Neural progenitor cell (in vitro differentiated cells): ENCODE results near the gene MATK. TPM values are rescaled to one million over a fixed set of nuclear protein-coding genes. Genes with fewer than 3 reads are reported as not detected.

Source experiments
- DNase-seq: peaks from one replicate; pipeline ENCODE4 v3.0.0-alpha.2; 2016; ENCODE audit warnings: low spot score
- H2AFZ ChIP-seq: fragments of 200-600 bp; sonication (generic); replicated peaks from 2 replicates; pipeline ENCODE4 v1.6.1; 2016; ENCODE audit warnings: antibody characterized with exemption
- H3F3A ChIP-seq: fragments of 200-600 bp; sonication (generic); 2 replicates; pipeline ENCODE4 v1.6.1; 2016; ENCODE audit warnings: antibody characterized with exemption, low read depth
- H3K27ac ChIP-seq: fragments of 200-600 bp; sonication (generic); 2 replicates; pipeline ENCODE4 v1.5.1; 2016; ENCODE audit warnings: mild to moderate bottlenecking
- H3K27me3 ChIP-seq: fragments of 200-600 bp; sonication (generic); 2 replicates; pipeline ENCODE4 v1.6.1; 2016; ENCODE audit warnings: mild to moderate bottlenecking, moderate library complexity
- H3K36me3 ChIP-seq: fragments of 200-600 bp; sonication (generic); 2 replicates; pipeline ENCODE4 v1.5.1; 2016
- H3K4me1 ChIP-seq: fragments of 200-600 bp; sonication (generic); 2 replicates; pipeline ENCODE4 v1.6.1; 2016; ENCODE audit warnings: mixed run types
- H3K4me2 ChIP-seq: fragments of 200-600 bp; sonication (generic); 2 replicates; pipeline ENCODE4 v1.6.1; 2016
- H3K4me3 ChIP-seq: fragments of 200-600 bp; sonication (generic); 2 replicates; pipeline ENCODE4 v1.5.1; 2016
- H3K79me2 ChIP-seq: fragments of 200-600 bp; sonication (generic); 2 replicates; pipeline ENCODE4 v1.6.1; 2016; ENCODE audit warnings: low read depth
- H3K9ac ChIP-seq: fragments of 200-600 bp; sonication (generic); 2 replicates; pipeline ENCODE4 v1.6.1; 2016
- H3K9me3 ChIP-seq: fragments of 200-600 bp; sonication (generic); 2 replicates; pipeline ENCODE4 v1.5.1; 2016; ENCODE audit warnings: low read depth
- H4K20me1 ChIP-seq: fragments of 200-600 bp; sonication (generic); 2 replicates; pipeline ENCODE4 v1.6.1; 2016; ENCODE audit warnings: low read depth
- H3K27ac Mint-ChIP-seq: 3 replicates; pipeline ENCODE4 v1.8.0; 2021; ENCODE audit warnings: mixed read lengths
- H3K27me3 Mint-ChIP-seq: 2 replicates; pipeline ENCODE4 v1.8.0; 2022; ENCODE audit warnings: low read depth, mild to moderate bottlenecking, inconsistent platforms, moderate library complexity, mixed read lengths; ENCODE audit not compliant: insufficient read depth
- H3K36me3 Mint-ChIP-seq: 3 replicates; pipeline ENCODE4 v1.8.0; 2021; ENCODE audit warnings: mixed read lengths
- H3K4me1 Mint-ChIP-seq: 3 replicates; pipeline ENCODE4 v1.8.0; 2021; ENCODE audit warnings: mixed read lengths
- H3K4me3 Mint-ChIP-seq: 3 replicates; pipeline ENCODE4 v1.8.0; 2021; ENCODE audit warnings: mild to moderate bottlenecking, moderate library complexity, mixed read lengths
- H3K9me3 Mint-ChIP-seq: 3 replicates; pipeline ENCODE4 v1.8.0; 2020; ENCODE audit warnings: mixed read lengths
- EZH2 ChIP-seq: fragments of 200-600 bp; sonication (generic); IDR thresholded peaks from 2 replicates; pipeline ENCODE4 v1.6.1; 2017; ENCODE audit warnings: antibody characterized with exemption, mild to moderate bottlenecking, moderate library complexity
- EZH2phosphoT487 ChIP-seq: fragments of 200-600 bp; sonication (generic); IDR thresholded peaks from 2 replicates; pipeline ENCODE4 v1.6.1; 2017; ENCODE audit warnings: antibody characterized with exemption
- total RNA-seq: library from RNA; depleted of rRNA; stranded (reverse); fragments of >200 nt; gene quantifications from 2 replicates; pipeline ENCODE4 v1.2.3, GENCODE V29; 2015; ENCODE audit warnings: low replicate concordance
- TF ChIP-seq, protein P1 (sequence below): fragments of 200-600 bp; sonication (generic); IDR thresholded peaks from 2 replicates; pipeline ENCODE4 v1.5.1; 2017; ENCODE audit warnings: antibody characterized with exemption, mild to moderate bottlenecking

The MATK gene
- total RNA-seq, 1 donor from 2014 or later: 2.4 TPM

DNA sequence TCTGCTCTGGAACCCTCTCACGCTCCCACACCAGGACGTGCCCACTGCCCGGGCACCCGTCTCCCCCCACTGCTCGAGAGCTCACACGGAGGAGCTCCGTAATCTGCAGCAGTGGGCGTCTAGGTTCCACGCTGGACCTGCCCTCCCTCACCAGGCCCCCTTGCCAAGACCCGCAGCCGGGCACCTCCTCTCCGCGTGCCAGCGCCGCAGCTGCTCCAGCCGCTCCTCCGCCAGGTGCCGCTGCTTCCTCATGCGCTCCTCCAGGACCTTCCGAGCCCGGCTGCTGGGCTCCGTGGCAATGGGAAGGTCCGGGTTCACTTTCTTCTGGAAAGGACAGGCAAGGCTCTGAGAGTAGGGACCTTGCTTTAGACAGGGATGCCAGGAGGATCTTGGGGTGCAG, 35.0 kb upstream of the MATK start:
- Histone ChIP-seq H3K4me3 (no peak overlapping the region), H3K9ac (no peak overlapping the region), H2AFZ (no peak overlapping the region), H3K27me3 (peaks cover 10% of the 10 kb centered on the region), H3F3A (no peaks in the 10 kb centered on the region), H3K79me2 (no peaks in the 10 kb centered on the region), H3K36me3 (no peaks in the 10 kb centered on the region), H3K4me2 (no peak overlapping the region), H3K27ac (no peak overlapping the region), H4K20me1 (peaks cover 6% of the 10 kb centered on the region), H3K9me3 (no peaks in the 10 kb centered on the region), H3K4me1 (no peaks in the 10 kb centered on the region)
- peaks cover 8% of the 10 kb centered on the region for H3K4me1 Mint-ChIP-seq
- H3K27me3 Mint-ChIP-seq: peaks cover 5% of the 10 kb centered on the region
- H3K9me3 Mint-ChIP-seq: no peaks in the 10 kb centered on the region
- TF ChIP-seq, protein P1, sequence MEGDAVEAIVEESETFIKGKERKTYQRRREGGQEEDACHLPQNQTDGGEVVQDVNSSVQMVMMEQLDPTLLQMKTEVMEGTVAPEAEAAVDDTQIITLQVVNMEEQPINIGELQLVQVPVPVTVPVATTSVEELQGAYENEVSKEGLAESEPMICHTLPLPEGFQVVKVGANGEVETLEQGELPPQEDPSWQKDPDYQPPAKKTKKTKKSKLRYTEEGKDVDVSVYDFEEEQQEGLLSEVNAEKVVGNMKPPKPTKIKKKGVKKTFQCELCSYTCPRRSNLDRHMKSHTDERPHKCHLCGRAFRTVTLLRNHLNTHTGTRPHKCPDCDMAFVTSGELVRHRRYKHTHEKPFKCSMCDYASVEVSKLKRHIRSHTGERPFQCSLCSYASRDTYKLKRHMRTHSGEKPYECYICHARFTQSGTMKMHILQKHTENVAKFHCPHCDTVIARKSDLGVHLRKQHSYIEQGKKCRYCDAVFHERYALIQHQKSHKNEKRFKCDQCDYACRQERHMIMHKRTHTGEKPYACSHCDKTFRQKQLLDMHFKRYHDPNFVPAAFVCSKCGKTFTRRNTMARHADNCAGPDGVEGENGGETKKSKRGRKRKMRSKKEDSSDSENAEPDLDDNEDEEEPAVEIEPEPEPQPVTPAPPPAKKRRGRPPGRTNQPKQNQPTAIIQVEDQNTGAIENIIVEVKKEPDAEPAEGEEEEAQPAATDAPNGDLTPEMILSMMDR: no peak
- TF ChIP-seq EZH2phosphoT487: no peak
- TF ChIP-seq EZH2: no peak
- H3K4me3 Mint-ChIP-seq: no peak overlapping the region
- no peak for DNase-seq
- no peaks in the 10 kb centered on the region for H3K36me3 Mint-ChIP-seq
- H3K27ac Mint-ChIP-seq: no peak overlapping the region

DNA sequence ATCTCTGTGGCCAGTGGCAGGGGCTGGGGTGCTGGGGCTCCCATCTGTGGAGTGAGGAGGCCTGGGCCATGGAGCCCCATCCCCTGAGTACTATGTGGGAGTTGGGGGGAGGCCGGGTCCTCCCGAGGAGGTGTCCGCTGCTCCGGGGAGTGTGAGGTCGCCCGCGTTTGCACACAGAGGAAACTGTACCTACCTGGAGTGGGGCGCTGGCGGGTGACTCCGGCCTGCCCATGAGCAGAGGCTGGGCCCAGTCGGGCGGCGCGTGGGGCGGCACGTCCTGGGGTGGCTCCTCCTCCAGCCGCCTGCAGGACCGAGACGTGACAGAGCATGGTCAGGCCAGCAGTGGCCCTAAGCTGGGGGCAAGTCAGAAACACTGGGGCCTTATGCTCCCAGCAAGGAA, 33.8 kb upstream of the MATK start:
- Mint-ChIP-seq H3K27ac (no peak overlapping the region), H3K9me3 (no peaks in the 10 kb centered on the region)
- TF ChIP-seq, protein P1: no peak
- TF ChIP-seq EZH2phosphoT487 (no peak), EZH2 (no peak)

DNA sequence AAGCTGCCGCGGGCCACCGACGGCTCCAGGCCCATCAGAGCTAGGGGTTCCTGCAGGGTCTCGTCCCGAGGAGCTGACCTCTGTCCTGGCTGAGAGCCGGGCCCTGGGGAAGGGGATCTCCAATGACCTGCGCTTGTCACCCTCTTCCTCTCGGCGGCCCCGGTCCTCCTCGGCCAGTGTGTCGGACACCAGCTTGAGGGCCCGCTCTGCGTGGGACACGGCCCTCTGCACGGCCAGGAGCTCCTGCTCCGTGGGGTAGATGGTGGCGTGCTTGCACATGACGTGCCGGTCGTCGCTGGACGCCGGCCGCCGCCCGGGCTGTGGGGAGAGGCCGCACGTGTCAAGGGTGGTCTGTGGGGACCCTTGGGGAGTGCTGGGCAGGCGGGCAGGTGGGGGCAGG, 32.7 kb upstream of the MATK start:
- Mint-ChIP-seq H3K4me3 (no peak overlapping the region), H3K27me3 (peaks cover 5% of the 10 kb centered on the region), H3K36me3 (no peaks in the 10 kb centered on the region), H3K27ac (no peak overlapping the region), H3K4me1 (peaks cover 8% of the 10 kb centered on the region), H3K9me3 (no peaks in the 10 kb centered on the region)
- Histone ChIP-seq H4K20me1 (peaks cover 6% of the 10 kb centered on the region), H3K27ac (no peak overlapping the region), H3K4me3 (no peak overlapping the region), H3F3A (no peaks in the 10 kb centered on the region), H3K36me3 (no peaks in the 10 kb centered on the region), H3K9ac (no peak overlapping the region), H3K4me2 (no peak overlapping the region), H3K4me1 (no peaks in the 10 kb centered on the region), H3K79me2 (no peaks in the 10 kb centered on the region), H3K27me3 (peaks cover 10% of the 10 kb centered on the region), H3K9me3 (no peaks in the 10 kb centered on the region), H2AFZ (no peak overlapping the region)
- TF ChIP-seq EZH2phosphoT487: no peak
- no peak for TF ChIP-seq EZH2
- TF ChIP-seq, protein P1: no peak
- no peak for DNase-seq

More for the DNA sequence above, 33.8 kb upstream of the MATK start:
- Histone ChIP-seq H3K4me3 (no peak overlapping the region), H3K4me1 (no peaks in the 10 kb centered on the region), H4K20me1 (peaks cover 6% of the 10 kb centered on the region), H3K27me3 (peaks cover 10% of the 10 kb centered on the region), H3K9ac (no peak overlapping the region), H2AFZ (no peak overlapping the region), H3K79me2 (no peaks in the 10 kb centered on the region), H3K9me3 (no peaks in the 10 kb centered on the region), H3K27ac (no peak overlapping the region), H3F3A (no peaks in the 10 kb centered on the region), H3K36me3 (no peaks in the 10 kb centered on the region), H3K4me2 (no peak overlapping the region)
- Mint-ChIP-seq H3K27me3 (peaks cover 5% of the 10 kb centered on the region), H3K36me3 (no peaks in the 10 kb centered on the region), H3K4me3 (no peak overlapping the region), H3K4me1 (peaks cover 8% of the 10 kb centered on the region)
- no peak for DNase-seq
